PC-3 (cell line): ENCODE results near the gene GRK6. TPM values are rescaled to one million over a fixed set of nuclear protein-coding genes. Genes with fewer than 3 reads are reported as not detected.

Experiments
- ATAC-seq: fragments of 200-7000 bp; cut with Tn5 transposase; 2 replicates; pipeline ENCODE4 v1.9.1; 2020; ENCODE audit warnings: mild to moderate bottlenecking, moderate library complexity
- BruUV-seq: library from RNA; stranded (reverse); fragments of 400-500 nt; replicated peaks from 2 replicates; lab custom pipeline; 2021; lab: Mats Ljungman, UMichigan
- CTCF ChIA-PET: fragments of 300-600 bp; sonication (Branson Sonifier 250); formaldehyde crosslinking; loops from one replicate; lab custom pipeline; 2022; ENCODE audit warnings: antibody characterized with exemption; lab: Charles Lee
- POLR2A ChIA-PET: fragments of 300-600 bp; sonication (Branson Sonifier 250); formaldehyde crosslinking; loops from one replicate; lab custom pipeline; 2022; ENCODE audit warnings: antibody characterized with exemption; ENCODE audit not compliant: unreplicated experiment; lab: Charles Lee
- DNase-seq: peaks from one replicate; pipeline ENCODE4 v3.0.0-alpha.2; 2015
- H2AFZ ChIP-seq: fragments of 300-600 bp; sonication (generic); 2 replicates; pipeline ENCODE4 v1.6.0; 2016; ENCODE audit warnings: antibody characterized with exemption, low read length
- H3F3A ChIP-seq: fragments of 300-600 bp; sonication (generic); one replicate; pipeline ENCODE4 v1.6.0; 2017; ENCODE audit warnings: antibody characterized with exemption, low read length, control low read depth, mild to moderate bottlenecking; ENCODE audit not compliant: unreplicated experiment
- H3K27ac ChIP-seq: fragments of 300-600 bp; sonication (generic); 2 replicates; pipeline ENCODE4 v1.5.1; 2016; ENCODE audit warnings: mild to moderate bottlenecking, low read length
- H3K27me3 ChIP-seq: fragments of 300-600 bp; sonication (generic); 2 replicates; pipeline ENCODE4 v1.6.1; 2016; ENCODE audit warnings: low read length, mixed read lengths
- H3K36me3 ChIP-seq: fragments of 300-600 bp; sonication (generic); 2 replicates; pipeline ENCODE4 v1.6.1; 2016; ENCODE audit warnings: low read depth, mixed run types, low read length, mixed read lengths
- H3K4me1 ChIP-seq: fragments of 300-600 bp; sonication (generic); 2 replicates; pipeline ENCODE4 v1.5.1; 2016; ENCODE audit warnings: low read length; ENCODE audit not compliant: insufficient read depth
- H3K4me2 ChIP-seq: fragments of 300-600 bp; sonication (generic); 2 replicates; pipeline ENCODE4 v1.6.0; 2016; ENCODE audit warnings: low read length
- H3K4me3 ChIP-seq: fragments of 300-600 bp; sonication (generic); 2 replicates; pipeline ENCODE4 v1.5.1; 2016; ENCODE audit warnings: mild to moderate bottlenecking, low read length, mixed read lengths
- H3K79me2 ChIP-seq: fragments of 300-600 bp; sonication (generic); 2 replicates; pipeline ENCODE4 v1.6.1; 2017; ENCODE audit warnings: low read length, mixed read lengths
- H3K9ac ChIP-seq: fragments of 300-600 bp; sonication (generic); 2 replicates; pipeline ENCODE4 v1.6.0; 2016; ENCODE audit warnings: mild to moderate bottlenecking, low read length
- H3K9me2 ChIP-seq: fragments of 300-600 bp; sonication (generic); replicated peaks from 2 replicates; pipeline ENCODE4 v1.6.1; 2016; ENCODE audit warnings: mixed run types, low read length, mixed read lengths
- H3K9me3 ChIP-seq: fragments of 300-600 bp; sonication (generic); 2 replicates; pipeline ENCODE4 v1.6.1; 2016; ENCODE audit warnings: low read length, mixed read lengths
- H4K20me1 ChIP-seq: fragments of 300-600 bp; sonication (generic); 2 replicates; pipeline ENCODE4 v1.6.1; 2016; ENCODE audit warnings: low read length, mixed read lengths
- CTCF ChIP-seq: fragments of 300-600 bp; sonication (generic); conservative IDR thresholded peaks from 2 replicates; pipeline ENCODE4 v1.5.1; 2017; ENCODE audit warnings: antibody characterized with exemption, low read depth, mild to moderate bottlenecking, low read length
- EZH2 ChIP-seq: fragments of 300-600 bp; sonication (generic); IDR thresholded peaks from one replicate; pipeline ENCODE4 v1.6.1; 2017; ENCODE audit warnings: antibody characterized with exemption, mild to moderate bottlenecking, low read length; ENCODE audit not compliant: unreplicated experiment
- EZH2phosphoT487 ChIP-seq: fragments of 300-600 bp; sonication (generic); IDR thresholded peaks from 2 replicates; pipeline ENCODE4 v1.6.1; 2018; ENCODE audit warnings: mild to moderate bottlenecking, antibody characterized with exemption, low read length, borderline replicate concordance
- intact Hi-C: fragments of 100-400 bp; cut with micrococcal nuclease; formaldehyde crosslinking; loops from 2 replicates; pipeline ENCODE4 v1.9.0; 2023
- total RNA-seq: library from RNA; depleted of rRNA; stranded (reverse); fragments of >200 nt; gene quantifications from 2 replicates; pipeline ENCODE4 v1.2.3, GENCODE V29; 2014

GRK6 gene
- total RNA-seq, 1 experiment from 2014 or later: 69.9 TPM

GRCh38 chr5:177471610-177472356, 45.3 kb downstream of the GRK6 start:
- CTCF ChIA-PET: interaction anchor here (0.5 to 0.7 kb wide), 4 partner anchors 25 to 1663 kb away, joined by 3 to 7 read pairs (median 4); no protein-coding TSS in a partner anchor

GRCh38 chr5:177472460-177473442, 46.3 kb downstream of the GRK6 start:
- peak; percentile 44 for DNase-seq
- Histone ChIP-seq H2AFZ (peak overlapping the region; percentile 60), H3K79me2 (peaks cover 34% of the 10 kb centered on the region), H3K9me2 (no peaks in the 10 kb centered on the region), H3K4me1 (peaks cover 21% of the 10 kb centered on the region), H3F3A (no peaks in the 10 kb centered on the region), H3K9me3 (no peaks in the 10 kb centered on the region), H3K4me3 (peak overlapping the region; percentile 90), H3K4me2 (peak overlapping the region; percentile 98), H3K9ac (peak overlapping the region; percentile 68), H4K20me1 (peaks cover 36% of the 10 kb centered on the region; the same call in 1 of the 2 replicates), H3K27me3 (no peaks in the 10 kb centered on the region), H3K27ac (no peak overlapping the region), H3K36me3 (peaks cover 4% of the 10 kb centered on the region; the same call in 1 of the 2 replicates)
- intact Hi-C loops: loop anchor here (2.0 kb wide), 1 partner anchor 16 kb away; no protein-coding TSS in a partner anchor
- peak; percentile 53 for ATAC-seq
- TF ChIP-seq EZH2: no peak
- CTCF ChIA-PET: interaction anchor here (0.5 to 0.7 kb wide), 4 partner anchors 24 to 100 kb away, joined by 3 to 7 read pairs (median 5); partner anchors contain the start of gene DDX41
- POLR2A ChIA-PET: interaction anchor here (0.6 to 1.9 kb wide), 2 partner anchors 25 to 45 kb away, joined by 6 read pairs; partner anchors contain the start of gene PDLIM7
- BruUV-seq: TSS peak; percentile 36

More at GRCh38 chr5:177471610-177472356, 45.3 kb downstream of the GRK6 start:
- POLR2A ChIA-PET: interaction anchor here (1.9 kb wide), 1 partner anchor 26 kb away, joined by 6 read pairs; the partner anchor contains the start of gene PDLIM7
- Histone ChIP-seq H4K20me1 (peaks cover 36% of the 10 kb centered on the region; the same call in 1 of the 2 replicates), H3K79me2 (peaks cover 34% of the 10 kb centered on the region), H3K27me3 (no peaks in the 10 kb centered on the region), H3K9me2 (no peaks in the 10 kb centered on the region), H2AFZ (no peak overlapping the region), H3K4me2 (peak overlapping the region; percentile 98), H3F3A (no peaks in the 10 kb centered on the region), H3K9me3 (no peaks in the 10 kb centered on the region), H3K4me1 (peaks cover 21% of the 10 kb centered on the region), H3K4me3 (peak overlapping the region; percentile 90), H3K36me3 (peaks cover 6% of the 10 kb centered on the region; the same call in 1 of the 2 replicates), H3K27ac (0 out of 2 replicates have a peak overlapping the region, but pooled peaks have one; percentile 4), H3K9ac (peak overlapping the region; percentile 68)
- ATAC-seq: no peak
- no TSS peak for BruUV-seq
- no peak for TF ChIP-seq EZH2phosphoT487
- TF ChIP-seq CTCF: no peak
- TF ChIP-seq EZH2: no peak
- no peak for DNase-seq
- intact Hi-C loops: loop anchor here (1.0 to 2.0 kb wide), 2 partner anchors 15 to 26 kb away; partner anchors contain the start of gene PDLIM7
